GM19238 (cell line): ENCODE data around the gene FANCB.

Experiments used
- DNase-seq: peaks from one replicate; pipeline ENCODE4 v3.0.0; 2011; ENCODE audit warnings: low spot score; ENCODE audit not compliant: insufficient read length

Gene FANCB

GRCh38 chrX:14872851-14873675 is at the start of gene FANCB, which contains the start of gene MOSPD2:
TSS of gene FANCB (minus strand) at chrX:14873069. CDS start at chrX:14865510, 7,559 bp downstream.
TSS of gene MOSPD2 (plus strand) at chrX:14873421. CDS start at chrX:14873529, 108 bp downstream.
- DNase-seq, result peak; percentile 75

GRCh38 chrX:14922437-14922836 is 49.6 kb upstream of the FANCB start:
- DNase-seq, result no peak

- no peak for DNase-seq
Measured at GRCh38 chrX:14920196-14920595, 47.3 kb upstream of the FANCB start.

GRCh38 chrX:14919407-14919806 is 46.5 kb upstream of the FANCB start:
- DNase-seq, result no peak

GRCh38 chrX:14916017-14916674 is 43.3 kb upstream of the FANCB start:
- DNase-seq, result no peak

- no peak for DNase-seq
Measured at GRCh38 chrX:14915596-14915995, 42.7 kb upstream of the FANCB start.

GRCh38 chrX:14913241-14913640 is 40.4 kb upstream of the FANCB start:
- DNase-seq, result no peak

- no peak for DNase-seq
Measured at GRCh38 chrX:14903891-14904290, 31.0 kb upstream of the FANCB start.

GRCh38 chrX:14902537-14902936 is 29.7 kb upstream of the FANCB start:
- DNase-seq, result no peak

GRCh38 chrX:14899607-14900006 is 26.7 kb upstream of the FANCB start:
- no peak for DNase-seq

- no peak for DNase-seq
Measured at GRCh38 chrX:14897042-14897441, 24.2 kb upstream of the FANCB start.

- no peak for DNase-seq
Measured at GRCh38 chrX:14896273-14896672, 23.4 kb upstream of the FANCB start.

- no peak for DNase-seq
Measured at GRCh38 chrX:14886252-14886651, 13.4 kb upstream of the FANCB start.

GRCh38 chrX:14884714-14885113 is 11.8 kb upstream of the FANCB start:
- DNase-seq, result no peak

GRCh38 chrX:14883826-14884225 is 11.0 kb upstream of the FANCB start:
- no peak for DNase-seq

GRCh38 chrX:14875624-14876023 is 2.8 kb upstream of the FANCB start:
- no peak for DNase-seq

GRCh38 chrX:14873676-14874049 is 794 bp upstream of the FANCB start:
- no peak for DNase-seq

- no peak for DNase-seq
Measured at GRCh38 chrX:14872355-14872754, 514 bp downstream of the FANCB start.

GRCh38 chrX:14871767-14872166 is 1.1 kb downstream of the FANCB start:
- no peak for DNase-seq

GRCh38 chrX:14865201-14865600 is 7.7 kb downstream of the FANCB start:
- DNase-seq, result no peak

GRCh38 chrX:14864631-14865030 is 8.2 kb downstream of the FANCB start:
- DNase-seq, result no peak

GRCh38 chrX:14851526-14851925 is 21.3 kb downstream of the FANCB start:
- DNase-seq, result no peak

GRCh38 chrX:14843666-14844065 is 29.2 kb downstream of the FANCB start:
- no peak for DNase-seq
